KOPT-K1 (cell line): ENCODE results near the gene CCDC134.
"Not testable (repeated sequence)": the region's sequence is repeated elsewhere in the genome, so short reads cannot be mapped to it uniquely, and the experiment has no call there.

Source experiments
- H3K27ac ChIP-seq: fragments of 200-600 bp; sonication (generic); 2 replicates; pipeline ENCODE4 v1.5.1; 2016; ENCODE audit warnings: antibody characterized with exemption, mild to moderate bottlenecking, low read depth, low read length; ENCODE audit not compliant: poor library complexity, severe bottlenecking
- H3K36me3 ChIP-seq: fragments of 200-600 bp; sonication (generic); 2 replicates; pipeline ENCODE4 v1.5.1; 2017; ENCODE audit warnings: antibody characterized with exemption, mild to moderate bottlenecking, low read length, moderate library complexity; ENCODE audit not compliant: insufficient read depth
- H3K9me3 ChIP-seq: fragments of 200-600 bp; sonication (generic); 2 replicates; pipeline ENCODE4 v1.5.1; 2017; ENCODE audit warnings: antibody characterized with exemption, low read length, mild to moderate bottlenecking; ENCODE audit not compliant: insufficient read depth, poor library complexity, severe bottlenecking

The CCDC134 gene

DNA sequence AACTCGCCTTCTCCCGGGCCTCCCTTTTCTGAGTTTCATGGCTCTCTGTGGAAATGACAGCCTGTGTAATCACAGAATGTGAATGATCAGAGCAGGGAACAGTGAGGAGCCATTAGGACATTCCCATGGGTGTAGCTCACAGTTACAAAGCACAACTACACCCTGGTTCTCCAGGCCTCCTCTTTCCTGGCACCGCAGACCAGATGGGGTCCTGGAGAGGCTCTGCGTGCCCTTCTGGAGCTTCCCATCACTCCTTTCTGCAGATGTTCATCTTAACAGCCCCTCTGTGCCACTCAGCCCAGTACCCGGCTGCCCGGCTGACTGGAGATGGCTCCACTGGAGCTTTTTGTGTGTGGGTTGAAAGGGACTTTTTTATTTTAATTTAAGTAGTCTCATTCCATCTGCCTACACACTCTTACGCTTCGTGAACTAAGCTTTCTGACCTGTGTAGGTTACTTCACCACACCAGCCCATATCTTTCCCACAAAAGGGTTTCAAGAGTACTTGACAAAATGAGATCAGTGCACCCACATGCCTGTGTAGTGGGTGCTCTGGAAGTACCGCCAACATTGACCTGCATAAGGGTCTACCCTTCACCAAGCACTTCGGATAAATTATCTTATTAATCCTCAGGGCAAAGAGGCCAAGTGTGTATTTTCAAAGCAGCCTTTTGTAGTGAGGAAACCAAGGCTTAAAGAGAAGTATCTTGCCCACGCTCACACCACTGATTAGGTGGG, 62.2 kb downstream of the CCDC134 start:
- Histone ChIP-seq H3K27ac (peak overlapping the region; percentile 27), H3K36me3 (peaks cover 47% of the 10 kb centered on the region), H3K9me3 (no peaks in the 10 kb centered on the region)

DNA sequence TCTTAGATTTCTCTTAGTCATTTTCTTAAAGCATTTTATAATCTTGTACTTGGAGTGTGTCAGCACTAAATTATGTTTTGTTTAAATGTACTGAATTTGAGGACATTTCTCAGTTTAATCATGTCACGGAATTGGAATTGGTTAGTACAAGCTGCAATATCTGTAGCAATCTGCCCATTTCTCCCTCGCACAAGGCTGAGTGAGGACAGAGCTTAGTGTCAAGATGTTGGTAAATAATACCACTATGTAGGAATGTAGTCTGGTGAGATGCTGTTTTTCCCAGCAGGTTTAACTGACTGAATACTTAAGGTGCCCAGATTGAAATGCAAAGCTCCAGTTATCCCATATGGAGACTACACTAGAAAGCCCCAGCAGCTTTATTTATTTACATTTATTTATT, 63.0 kb downstream of the CCDC134 start:
- peaks cover 47% of the 10 kb centered on the region for H3K36me3 ChIP-seq
- no peak overlapping the region for H3K27ac ChIP-seq
- no peaks in the 10 kb centered on the region for H3K9me3 ChIP-seq

DNA sequence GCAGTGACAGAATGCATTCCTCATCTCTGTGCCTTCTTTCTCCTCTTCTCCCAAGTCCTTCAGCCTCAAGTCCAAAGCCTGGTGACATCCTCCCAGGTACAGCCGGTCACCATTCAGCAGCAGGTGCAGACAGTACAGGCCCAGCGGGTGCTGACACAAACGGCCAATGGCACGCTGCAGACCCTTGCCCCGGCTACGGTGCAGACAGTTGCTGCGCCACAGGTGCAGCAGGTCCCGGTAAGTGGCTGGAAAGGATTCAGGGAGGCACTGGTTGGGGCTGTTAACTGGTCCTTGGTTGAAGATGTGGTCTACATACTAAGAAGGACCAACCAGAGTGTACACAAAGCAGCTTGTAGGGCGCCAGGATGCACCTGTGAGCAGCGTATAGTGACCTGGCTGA, 68.1 kb downstream of the CCDC134 start:
- Histone ChIP-seq H3K9me3 (no peaks in the 10 kb centered on the region), H3K36me3 (peaks cover 88% of the 10 kb centered on the region), H3K27ac (no peak overlapping the region)

DNA sequence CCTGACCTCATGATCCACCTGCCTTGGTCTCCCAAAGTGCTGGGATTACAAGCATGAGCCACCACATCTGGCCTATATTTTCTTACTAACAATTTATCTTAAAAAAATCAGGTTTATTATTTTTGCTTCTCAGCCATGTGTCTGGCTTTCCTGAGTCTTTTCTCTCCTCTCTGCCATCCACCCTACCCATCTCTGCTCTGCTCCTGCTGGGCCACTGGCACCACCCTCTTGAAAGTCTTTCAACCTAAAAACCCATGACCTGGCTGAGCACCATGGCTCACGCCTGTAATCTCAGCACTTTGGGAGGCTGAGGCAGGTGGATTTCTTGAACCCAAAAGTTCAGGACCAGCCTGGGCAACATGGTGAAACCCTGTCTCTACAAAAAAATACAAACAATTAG, 69.6 kb downstream of the CCDC134 start:
- H3K9me3 ChIP-seq, H3K27ac ChIP-seq: not testable (repeated sequence)
- H3K36me3 ChIP-seq: peaks cover 97% of the 10 kb centered on the region

DNA sequence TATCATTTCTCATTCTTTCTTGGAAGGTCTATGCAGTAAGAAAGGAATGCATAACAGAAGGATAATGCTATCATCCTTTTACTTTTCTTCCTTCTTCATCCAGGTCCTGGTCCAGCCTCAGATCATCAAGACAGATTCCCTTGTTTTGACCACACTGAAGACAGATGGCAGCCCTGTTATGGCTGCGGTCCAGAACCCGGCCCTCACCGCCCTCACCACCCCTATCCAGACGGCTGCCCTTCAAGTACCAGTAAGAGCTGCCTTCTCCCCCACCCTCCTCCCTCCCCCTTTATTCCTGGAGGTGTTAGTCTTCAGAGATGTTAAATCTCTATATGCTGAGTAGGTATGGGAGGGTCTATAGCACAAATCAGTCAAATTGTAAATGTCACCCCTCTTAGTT, 70.3 kb downstream of the CCDC134 start:
- Histone ChIP-seq H3K9me3 (no peaks in the 10 kb centered on the region), H3K36me3 (peaks cover 97% of the 10 kb centered on the region), H3K27ac (no peak overlapping the region)

DNA sequence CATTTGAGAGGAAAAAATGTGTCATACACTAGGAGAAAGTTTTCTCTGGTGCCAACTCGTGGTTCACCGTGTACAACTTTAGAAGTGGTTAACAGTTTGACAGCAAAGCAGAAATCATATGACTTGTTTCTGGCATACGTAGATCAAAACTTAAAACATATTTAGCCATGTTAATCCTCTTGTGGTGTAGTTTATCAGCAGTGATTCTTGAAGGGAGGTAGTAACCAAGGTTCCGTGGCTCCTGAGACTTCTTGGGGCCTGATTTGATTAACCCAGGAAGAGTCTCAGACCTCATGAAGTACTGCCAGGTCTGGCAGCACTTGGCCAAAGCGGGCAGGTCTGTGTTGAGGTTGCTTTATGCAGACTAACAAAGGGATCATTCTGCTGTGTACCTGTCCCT, 72.9 kb downstream of the CCDC134 start:
- Histone ChIP-seq H3K36me3 (peaks cover 97% of the 10 kb centered on the region), H3K9me3 (no peaks in the 10 kb centered on the region), H3K27ac (no peak overlapping the region)

DNA sequence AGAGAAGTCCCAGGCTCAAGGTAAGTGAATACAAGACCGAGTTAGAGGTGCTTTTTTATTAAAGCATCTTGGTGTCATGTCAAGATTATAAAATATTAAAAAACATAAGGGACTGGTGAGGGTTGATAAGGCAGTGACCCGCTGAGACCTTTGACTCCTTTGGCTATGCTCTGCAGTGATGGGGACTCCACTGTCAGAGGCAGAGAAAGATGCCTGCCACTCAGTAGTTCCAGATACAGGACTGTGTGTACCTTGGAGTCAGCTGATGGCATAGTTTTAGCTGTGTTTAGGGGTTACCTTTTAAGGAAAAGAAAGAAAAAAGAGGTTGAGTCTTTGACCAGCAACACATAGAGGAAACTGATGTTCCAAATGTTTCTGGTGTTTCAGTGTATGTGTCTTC, 73.6 kb downstream of the CCDC134 start:
- Histone ChIP-seq H3K9me3 (no peaks in the 10 kb centered on the region), H3K36me3 (peaks cover 97% of the 10 kb centered on the region), H3K27ac (no peak overlapping the region)

DNA sequence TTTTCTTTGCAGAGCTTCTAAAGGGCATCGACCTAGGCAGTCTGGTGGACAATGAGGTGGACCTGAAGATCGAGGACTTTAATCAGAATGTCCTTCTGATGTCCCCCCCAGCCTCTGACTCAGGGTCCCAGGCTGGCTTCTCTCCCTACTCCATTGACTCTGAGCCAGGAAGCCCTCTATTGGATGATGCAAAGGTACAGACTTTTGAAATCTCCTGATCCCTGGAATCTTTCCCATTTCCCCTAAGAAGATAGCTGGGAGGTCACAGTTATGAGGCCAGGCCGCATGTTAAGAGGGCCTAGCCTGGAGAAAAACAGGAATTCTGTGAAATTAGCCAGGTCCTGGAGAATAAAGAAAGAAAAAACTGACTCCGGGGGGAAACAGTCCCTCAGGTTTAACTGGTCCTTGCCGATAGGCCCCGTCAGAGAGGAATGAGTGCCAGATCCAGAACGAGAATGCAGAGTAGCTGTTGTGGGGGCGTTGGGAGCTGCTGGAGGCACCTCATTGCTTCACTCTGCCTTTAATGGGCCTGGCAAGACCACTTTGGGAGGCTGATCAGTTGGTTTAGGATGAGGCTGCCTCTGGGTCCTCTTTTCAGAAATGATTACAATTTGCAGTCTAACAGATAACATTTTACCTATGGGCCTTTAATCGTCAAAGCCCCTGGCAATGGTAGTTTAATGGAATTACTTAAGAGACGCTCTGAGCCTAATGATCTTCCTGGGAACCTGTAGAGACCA, 75.2 kb downstream of the CCDC134 start:
- no peak overlapping the region for H3K27ac ChIP-seq

More for the DNA sequence above, 75.2 kb downstream of the CCDC134 start:
- peaks cover 97% of the 10 kb centered on the region for H3K36me3 ChIP-seq
- H3K9me3 ChIP-seq: no peaks in the 10 kb centered on the region
